Ishikawa (cell line): ENCODE measurements around the gene RAX.

Experiments used
- CEBPB ChIP-seq: IDR thresholded peaks from 2 replicates; pipeline ENCODE4 v1.6.1; 2012
- CREB1 ChIP-seq: IDR thresholded peaks from 2 replicates; pipeline ENCODE4 v1.6.1; 2012; ENCODE audit warnings: low read depth
- EGR1 ChIP-seq: IDR thresholded peaks from 2 replicates; pipeline ENCODE4 v1.6.1; 2012
- EP300 ChIP-seq: IDR thresholded peaks from 2 replicates; pipeline ENCODE4 v1.6.1; 2012; ENCODE audit warnings: borderline replicate concordance
- FOXM1 ChIP-seq: IDR thresholded peaks from 2 replicates; pipeline ENCODE4 v1.6.1; 2012; ENCODE audit warnings: low read depth, borderline replicate concordance
- MAX ChIP-seq: IDR thresholded peaks from 2 replicates; pipeline ENCODE4 v1.6.1; 2012
- NFIC ChIP-seq: IDR thresholded peaks from 2 replicates; pipeline ENCODE4 v1.6.1; 2012
- RAD21 ChIP-seq: IDR thresholded peaks from 2 replicates; pipeline ENCODE4 v1.6.1; 2012; ENCODE audit warnings: low read depth
- REST ChIP-seq: IDR thresholded peaks from 2 replicates; pipeline ENCODE4 v1.6.1; 2012; ENCODE audit warnings: low read depth, mild to moderate bottlenecking
- TAF1 ChIP-seq: IDR thresholded peaks from 2 replicates; pipeline ENCODE4 v1.6.1; 2012; ENCODE audit warnings: low read depth, mild to moderate bottlenecking
- TCF12 ChIP-seq: IDR thresholded peaks from 2 replicates; pipeline ENCODE4 v1.6.1; 2012; ENCODE audit warnings: low read depth
- TEAD4 ChIP-seq: IDR thresholded peaks from 2 replicates; pipeline ENCODE4 v1.6.1; 2012
- USF1 ChIP-seq: IDR thresholded peaks from 2 replicates; pipeline ENCODE4 v1.6.1; 2012
- YY1 ChIP-seq: IDR thresholded peaks from 2 replicates; pipeline ENCODE4 v1.6.1; 2012; ENCODE audit warnings: low read depth
- ZBTB7A ChIP-seq: IDR thresholded peaks from 2 replicates; pipeline ENCODE4 v1.6.1; 2012; ENCODE audit warnings: low read depth

RAX gene

GRCh38 chr18:59303656-59304195 lies 30.5 kb upstream of the RAX start:
- no peak for TF ChIP-seq TAF1
- no peak for TF ChIP-seq CREB1
- no peak for TF ChIP-seq REST
- TF ChIP-seq TCF12, result no peak
- TF ChIP-seq TEAD4, result no peak
- TF ChIP-seq RAD21, result no peak

- no peak for TF ChIP-seq ZBTB7A
- TF ChIP-seq MAX, result no peak
- TF ChIP-seq CREB1, result no peak
- no peak for TF ChIP-seq USF1
- no peak for TF ChIP-seq TEAD4
- TF ChIP-seq CEBPB, result no peak
- TF ChIP-seq FOXM1, result no peak
- no peak for TF ChIP-seq TAF1
- no peak for TF ChIP-seq EGR1
- TF ChIP-seq REST, result no peak
- TF ChIP-seq YY1, result no peak
- no peak for TF ChIP-seq EP300
- no peak for TF ChIP-seq TCF12
- no peak for TF ChIP-seq NFIC
- TF ChIP-seq RAD21, result no peak
These were observed 29.8 kb upstream of the RAX start for GRCh38 chr18:59303006-59303405.

GRCh38 chr18:59301929-59302328 lies 28.7 kb upstream of the RAX start:
- TF ChIP-seq FOXM1, result no peak
- TF ChIP-seq USF1, result no peak
- TF ChIP-seq TCF12, result no peak
- TF ChIP-seq NFIC, result no peak
- TF ChIP-seq TEAD4, result no peak
- TF ChIP-seq RAD21, result no peak
- TF ChIP-seq EP300, result no peak

- TF ChIP-seq TAF1, result no peak
- TF ChIP-seq TCF12, result no peak
- TF ChIP-seq YY1, result no peak
- no peak for TF ChIP-seq CEBPB
- no peak for TF ChIP-seq EP300
- no peak for TF ChIP-seq RAD21
- TF ChIP-seq FOXM1, result no peak
- TF ChIP-seq ZBTB7A, result no peak
- no peak for TF ChIP-seq NFIC
- no peak for TF ChIP-seq REST
- no peak for TF ChIP-seq EGR1
- TF ChIP-seq USF1, result no peak
- TF ChIP-seq MAX, result no peak
- no peak for TF ChIP-seq TEAD4
- no peak for TF ChIP-seq CREB1
These were observed 27.5 kb upstream of the RAX start for GRCh38 chr18:59300676-59301285.
